HEK293T (cell line): ENCODE measurements around the gene GXYLT2.

Experiments used
- ARNT ChIP-seq: fragments of 450-650 bp; IDR thresholded peaks from 2 replicates; pipeline ENCODE4 v1.6.1; 2017; ENCODE audit warnings: mild to moderate bottlenecking
- BHLHE40 ChIP-seq: fragments of 450-650 bp; IDR thresholded peaks from 2 replicates; pipeline ENCODE4 v1.6.1; 2016; ENCODE audit warnings: mild to moderate bottlenecking, moderate library complexity, borderline replicate concordance
- ELF4 ChIP-seq: fragments of 450-650 bp; IDR thresholded peaks from 2 replicates; pipeline ENCODE4 v1.6.1; 2017; ENCODE audit warnings: antibody characterized with exemption
- FOXA1 ChIP-seq: fragments of 450-650 bp; IDR thresholded peaks from 2 replicates; pipeline ENCODE4 v1.6.1; 2016; ENCODE audit warnings: mild to moderate bottlenecking
- FOXK2 ChIP-seq: fragments of 450-650 bp; IDR thresholded peaks from 2 replicates; pipeline ENCODE4 v1.6.1; 2016; ENCODE audit warnings: mild to moderate bottlenecking
- FOXM1 ChIP-seq: fragments of 450-650 bp; IDR thresholded peaks from 2 replicates; pipeline ENCODE4 v1.6.1; 2017; ENCODE audit warnings: mild to moderate bottlenecking, borderline replicate concordance
- HDGF ChIP-seq: fragments of 450-650 bp; IDR thresholded peaks from 2 replicates; pipeline ENCODE4 v1.6.1; 2017; ENCODE audit warnings: antibody characterized with exemption, borderline replicate concordance
- L3MBTL2 ChIP-seq: fragments of 450-650 bp; conservative IDR thresholded peaks from 2 replicates; pipeline ENCODE4 v1.6.1; 2016; ENCODE audit warnings: mild to moderate bottlenecking
- LEF1 ChIP-seq: fragments of 450-650 bp; IDR thresholded peaks from 2 replicates; pipeline ENCODE4 v1.6.1; 2017; ENCODE audit warnings: mild to moderate bottlenecking, borderline replicate concordance
- SP1 ChIP-seq: fragments of 450-650 bp; IDR thresholded peaks from 2 replicates; pipeline ENCODE4 v1.6.1; 2017
- SUZ12 ChIP-seq: fragments of 450-650 bp; IDR thresholded peaks from 2 replicates; pipeline ENCODE4 v1.6.1; 2016; ENCODE audit warnings: mild to moderate bottlenecking
- TARDBP ChIP-seq: fragments of 450-650 bp; IDR thresholded peaks from 2 replicates; pipeline ENCODE4 v1.6.1; 2016
- ZNF384 ChIP-seq: fragments of 450-650 bp; IDR thresholded peaks from 2 replicates; pipeline ENCODE4 v1.6.1; 2016
- TF ChIP-seq, protein P1 (sequence below): fragments of 450-650 bp; IDR thresholded peaks from 2 replicates; pipeline ENCODE4 v1.6.1; 2016

DNA sequence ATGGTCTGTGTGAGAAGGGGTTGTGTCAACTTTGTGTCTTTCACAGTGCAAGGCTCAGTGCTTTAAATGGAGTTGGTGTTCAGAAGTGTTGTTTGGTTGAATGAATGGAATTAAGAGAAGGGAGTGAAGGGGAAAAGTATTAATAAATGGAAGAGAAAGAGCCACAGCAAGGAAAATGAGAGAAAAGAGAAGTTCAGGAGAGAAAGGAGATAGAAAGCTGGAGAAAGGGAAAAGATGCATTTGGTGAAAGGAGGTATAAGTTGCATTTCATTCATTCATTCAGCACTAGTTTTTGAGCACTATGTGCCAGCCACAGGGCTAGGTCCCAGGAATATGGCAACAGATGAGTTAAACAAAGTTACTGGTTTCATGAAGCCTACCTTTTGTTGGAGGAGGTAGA is 74.5 kb downstream of the GXYLT2 start:
- TF ChIP-seq ZNF384 = no peak
- no peak for TF ChIP-seq HDGF
- no peak for TF ChIP-seq SP1
- TF ChIP-seq LEF1 = no peak
- TF ChIP-seq FOXM1 = no peak
- TF ChIP-seq BHLHE40 = no peak
- no peak for TF ChIP-seq FOXK2
- TF ChIP-seq ELF4 = no peak
- no peak for TF ChIP-seq FOXA1
- no peak for TF ChIP-seq TARDBP
- TF ChIP-seq, protein P1, sequence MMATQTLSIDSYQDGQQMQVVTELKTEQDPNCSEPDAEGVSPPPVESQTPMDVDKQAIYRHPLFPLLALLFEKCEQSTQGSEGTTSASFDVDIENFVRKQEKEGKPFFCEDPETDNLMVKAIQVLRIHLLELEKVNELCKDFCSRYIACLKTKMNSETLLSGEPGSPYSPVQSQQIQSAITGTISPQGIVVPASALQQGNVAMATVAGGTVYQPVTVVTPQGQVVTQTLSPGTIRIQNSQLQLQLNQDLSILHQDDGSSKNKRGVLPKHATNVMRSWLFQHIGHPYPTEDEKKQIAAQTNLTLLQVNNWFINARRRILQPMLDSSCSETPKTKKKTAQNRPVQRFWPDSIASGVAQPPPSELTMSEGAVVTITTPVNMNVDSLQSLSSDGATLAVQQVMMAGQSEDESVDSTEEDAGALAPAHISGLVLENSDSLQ = no peak
- TF ChIP-seq ARNT = no peak
- TF ChIP-seq L3MBTL2 = no peak
- TF ChIP-seq SUZ12 = no peak
